A549 (cell line): ENCODE measurements around the gene PLSCR3. TPM values are rescaled to one million over a fixed set of nuclear protein-coding genes. Genes with fewer than 3 reads are reported as not detected.

Source experiments
- ATAC-seq, 2 experiments: fragments of 200-7000 bp in 1 of 2; fragments of >200 bp in 1 of 2; cut with Nextera tagmentation in 1 of 2; cut with Tn5 transposase in 1 of 2; 3 replicates each; pipeline versions ENCODE4 v1.8.0 to v1.9.1; 2018 to 2020; ENCODE audit warnings: mild to moderate bottlenecking in 1 of 2, moderate library complexity in 1 of 2
- CTCF ChIA-PET: fragments of 300-600 bp; sonication (Branson Sonifier 250); formaldehyde crosslinking; extraction: SDS; loops from one replicate; lab custom pipeline; 2021; ENCODE audit warnings: antibody characterized with exemption, inconsistent platforms; lab: Yijun Ruan, JAX
- POLR2A ChIA-PET: fragments of 350-600 bp; formaldehyde crosslinking; extraction: SDS; loops from one replicate; lab custom pipeline; 2021; ENCODE audit warnings: antibody characterized with exemption, inconsistent platforms; lab: Yijun Ruan, JAX
- DNase-seq, 2 experiments: peaks; one replicate each; pipeline versions ENCODE4 v3.0.0 to v3.0.0-alpha.2; 2011 to 2016; ENCODE audit warnings: low read depth in 1 of 2, low spot score in 1 of 2
- FAIRE-seq: peaks from 2 replicates; lab custom pipeline; 2011; peaks lifted over from hg19 to GRCh38; lab: Jason Lieb, UNC
- H3K27ac ChIP-seq, 2 experiments: fragments of >200 bp; sonication (Bioruptor Twin); formaldehyde crosslinking; 3 replicates each; pipeline ENCODE4 v1.5.1; 2016 to 2017
- H3K4me1 ChIP-seq: fragments of >200 bp; sonication (Bioruptor Twin); formaldehyde crosslinking; 3 replicates; pipeline ENCODE4 v1.6.1; 2016
- H3K4me2 ChIP-seq: fragments of >200 bp; sonication (Bioruptor Twin); formaldehyde crosslinking; 3 replicates; pipeline ENCODE4 v1.6.1; 2016
- H3K4me3 ChIP-seq: fragments of >200 bp; sonication (Bioruptor Twin); formaldehyde crosslinking; 3 replicates; pipeline ENCODE4 v1.5.1; 2016
- H3K9me3 ChIP-seq: fragments of >200 bp; sonication (Bioruptor Twin); formaldehyde crosslinking; 3 replicates; pipeline ENCODE4 v1.6.1; 2016
- ATOH8 ChIP-seq: fragments of 250-450 bp; sonication (Bioruptor Pico); IDR thresholded peaks from 2 replicates; pipeline ENCODE4 v1.5.0; 2020; ENCODE audit warnings: low read depth, mild to moderate bottlenecking, moderate library complexity
- CBX8 ChIP-seq: fragments of 200-600 bp; sonication (generic); IDR thresholded peaks from 2 replicates; pipeline ENCODE4 v1.6.1; 2016
- CEBPB ChIP-seq, 2 experiments: fragments of >200 bp in 1 of 2; sonication (Bioruptor Twin) in 1 of 2; formaldehyde crosslinking in 1 of 2; IDR thresholded peaks; 2 replicates each; pipeline ENCODE4 v1.6.1; 2012 to 2016
- FOSL2 ChIP-seq, 2 experiments: fragments of 450-650 bp in 1 of 2; fragments of >200 bp in 1 of 2; sonication (Bioruptor Twin) in 1 of 2; formaldehyde crosslinking; IDR thresholded peaks; 2 replicates each; pipeline versions ENCODE4 v1.5.0 to v1.6.1; 2016 to 2020; ENCODE audit warnings: mild to moderate bottlenecking in 1 of 2, moderate library complexity in 1 of 2
- FOXS1 ChIP-seq: fragments of 250-450 bp; sonication (Bioruptor Pico); IDR thresholded peaks from 2 replicates; pipeline ENCODE4 v1.5.0; 2020; ENCODE audit warnings: mild to moderate bottlenecking, moderate library complexity
- GATA3 ChIP-seq: IDR thresholded peaks from 2 replicates; pipeline ENCODE4 v1.6.1; 2012; ENCODE audit warnings: borderline replicate concordance
- HDAC2 ChIP-seq: fragments of 200-600 bp; sonication (generic); IDR thresholded peaks from 2 replicates; pipeline ENCODE4 v1.6.1; 2016
- HES2 ChIP-seq: fragments of >200 bp; sonication (Bioruptor Twin); formaldehyde crosslinking; IDR thresholded peaks from 2 replicates; pipeline ENCODE4 v1.6.1; 2016
- HMGXB4 ChIP-seq: fragments of 250-450 bp; sonication (Bioruptor Pico); IDR thresholded peaks from 2 replicates; pipeline ENCODE4 v1.5.0; 2021; ENCODE audit warnings: mild to moderate bottlenecking, moderate library complexity, borderline replicate concordance
- HOXB13 ChIP-seq: fragments of 250-450 bp; sonication (Bioruptor Pico); IDR thresholded peaks from 2 replicates; pipeline ENCODE4 v1.5.0; 2020; ENCODE audit warnings: low read depth, mild to moderate bottlenecking, moderate library complexity
- KDM1A ChIP-seq: fragments of 200-600 bp; sonication (generic); IDR thresholded peaks from 2 replicates; pipeline ENCODE4 v1.6.1; 2016; ENCODE audit warnings: low read depth, mild to moderate bottlenecking
- NPAS2 ChIP-seq: fragments of 250-450 bp; sonication (Bioruptor Pico); IDR thresholded peaks from 2 replicates; pipeline ENCODE4 v1.8.0; 2022; ENCODE audit warnings: mild to moderate bottlenecking, moderate library complexity, borderline replicate concordance
- PBX3 ChIP-seq: IDR thresholded peaks from 2 replicates; pipeline ENCODE4 v1.6.1; 2012
- POLR2A ChIP-seq: IDR thresholded peaks from 2 replicates; pipeline ENCODE4 v1.6.1; 2012; ENCODE audit warnings: mild to moderate bottlenecking, low read length
- POLR2AphosphoS2 ChIP-seq: conservative IDR thresholded peaks from 2 replicates; pipeline ENCODE4 v1.6.1; 2012; ENCODE audit warnings: low read length, improper control_type of control experiment, inconsistent platforms
- RAD21 ChIP-seq, 2 experiments: fragments of >200 bp in 1 of 2; sonication (Bioruptor Twin) in 1 of 2; formaldehyde crosslinking in 1 of 2; IDR thresholded peaks in 1 of 2; conservative IDR thresholded peaks in 1 of 2; 2 replicates in 1 of 2; 3 replicates in 1 of 2; pipeline ENCODE4 v1.6.1; 2012 to 2018; ENCODE audit warnings: inconsistent platforms in 1 of 2
- SREBF2 ChIP-seq: fragments of 450-650 bp; IDR thresholded peaks from 2 replicates; pipeline ENCODE4 v1.6.1; 2014; ENCODE audit warnings: mild to moderate bottlenecking, moderate library complexity
- TP53 ChIP-seq: fragments of 250-450 bp; sonication (Bioruptor Pico); IDR thresholded peaks from 2 replicates; pipeline ENCODE4 v1.5.0; 2021; ENCODE audit warnings: mild to moderate bottlenecking, moderate library complexity
- USF2 ChIP-seq: fragments of 450-650 bp; IDR thresholded peaks from 2 replicates; pipeline ENCODE4 v1.6.1; 2014; ENCODE audit warnings: antibody characterized with exemption
- ZC3H11A ChIP-seq: fragments of 450-650 bp; IDR thresholded peaks from 2 replicates; pipeline ENCODE4 v1.6.1; 2014; ENCODE audit warnings: antibody characterized with exemption, mild to moderate bottlenecking
- WGBS: methylation state at CpG from one replicate; pipeline ENCODE4 v1.1.6; 2017; ENCODE audit errors: missing lambda C conversion rate; 5-methylcytosine and 5-hydroxymethylcytosine counted together
- polyA plus RNA-seq, 4 experiments: library from polyadenylated mRNA; depleted of rRNA in 3 of 4; stranded (reverse); fragments of >200 nt; fragmentation: RNase III in 1 of 4; extraction: RNeasy Plus Mini Kit Qiagen cat#74134 plus additional on column Dnase treatment in 1 of 4; gene quantifications; 2 replicates in 3 of 4; 3 replicates in 1 of 4; pipeline ENCODE4 v1.2.3, GENCODE V29; 2011 to 2017

Gene PLSCR3
- polyA plus RNA-seq, 2 of the 4 experiments (the other 2 are of a cell fraction) = 11.0 to 29.6 TPM

- Histone ChIP-seq H3K4me1 (peaks cover 28% of the 10 kb centered on the region), H3K4me2 (peak overlapping the region; percentile 78), H3K9me3 (no peaks in the 10 kb centered on the region), H3K27ac (peak overlapping the region; percentile 73 to 86), H3K4me3 (peak overlapping the region; percentile 88)
- ATAC-seq (peak; percentile 65 to 80), FAIRE-seq (no peak), DNase-seq (peak in 1 of 2 experiments; percentile 95)
- TF ChIP-seq POLR2A = no peak
- TF ChIP-seq HDAC2 = 0 out of 2 replicates have a peak, but pooled peaks have one; percentile 27
- WGBS = 1% methylated on average over 10 of the region's 13 CpGs
- ChIA-PET POLR2A (interaction anchor here (0.5 to 2.4 kb wide), 31 partner anchors 9 to 672 kb away, joined by 3 to 26 read pairs (median 4); partner anchors contain the start of genes CHRNB1, KCTD11, MPDU1 and PLSCR3), CTCF (interaction anchor here (0.6 to 3.4 kb wide), 18 partner anchors 10 to 1072 kb away, joined by 3 to 29 read pairs (median 3); partner anchors contain the start of genes PLSCR3, SAT2, SENP3 and TMEM102)
These were observed 9.3 kb upstream of the PLSCR3 start for GRCh38 chr17:7403727-7403976.

- Histone ChIP-seq H3K4me1 (peaks cover 28% of the 10 kb centered on the region), H3K27ac (peak overlapping the region; percentile 73 to 86), H3K4me3 (peak overlapping the region; percentile 88), H3K9me3 (no peaks in the 10 kb centered on the region), H3K4me2 (peak overlapping the region; percentile 78)
- peak; percentile 15 to 27; a peak in 5 of 6 replicates for ATAC-seq
- POLR2A ChIA-PET = interaction anchor here (0.6 to 2.4 kb wide), 19 partner anchors 8 to 617 kb away, joined by 3 to 26 read pairs (median 5); partner anchors contain the start of genes CHRNB1, KCTD11, MPDU1 and PLSCR3
- DNase-seq = peak in 1 of 2 experiments; percentile 38
- CTCF ChIA-PET = interaction anchor here (0.5 to 3.4 kb wide), 19 partner anchors 8 to 1072 kb away, joined by 3 to 29 read pairs (median 3); partner anchors contain the start of genes PLSCR3, SAT2, SENP3 and SLC2A4
- WGBS = 20% methylated on average over 15 of the region's 16 CpGs
- FAIRE-seq = peak; percentile 74
- TF ChIP-seq ATOH8 (CRISPR knock-in tag) (no peak), HES2 (no peak), PBX3 (no peak), USF2 (no peak), HOXB13 (CRISPR knock-in tag) (no peak)
- TF ChIP-seq, all 56 proteins: peak for 0
These were observed 8.9 kb upstream of the PLSCR3 start for GRCh38 chr17:7403043-7403726.

GRCh38 chr17:7398612-7399011, 4.3 kb upstream of the PLSCR3 start:
- Histone ChIP-seq H3K4me2 (no peak overlapping the region), H3K4me1 (peaks cover 24% of the 10 kb centered on the region), H3K27ac (no peak overlapping the region), H3K9me3 (no peaks in the 10 kb centered on the region), H3K4me3 (no peak overlapping the region)
- FAIRE-seq = no peak
- 79% methylated on average over 2 of the region's 2 CpGs for WGBS
- no peak for DNase-seq
- TF ChIP-seq TP53 (CRISPR knock-in tag) (no peak), FOSL2 (IDR thresholded peaks at IDR 0.05) (no peak), FOSL2 (CRISPR knock-in tag; IDR thresholded peaks at IDR 0.05) (no peak), HDAC2 (no peak), FOXS1 (CRISPR knock-in tag) (no peak), HES2 (no peak), GATA3 (no peak), POLR2A (no peak), HOXB13 (CRISPR knock-in tag) (no peak), HMGXB4 (CRISPR knock-in tag) (no peak), KDM1A (no peak), NPAS2 (CRISPR knock-in tag) (no peak), POLR2AphosphoS2 (no peak), ZC3H11A (no peak), CEBPB (IDR thresholded peaks at IDR 0.05) (no peak), CBX8 (no peak), SREBF2 (no peak), RAD21 (conservative IDR thresholded peaks at IDR 0.05 in 1 of 2, IDR thresholded peaks at IDR 0.05 in 1 of 2) (no peak)
- ATAC-seq = no peak
- POLR2A ChIA-PET = interaction anchor here (0.7 to 0.9 kb wide), 2 partner anchors 38 to 45 kb away, joined by 3 to 4 read pairs; no protein-coding TSS in a partner anchor
- CTCF ChIA-PET = interaction anchor here (0.8 to 4.9 kb wide), 9 partner anchors 10 to 162 kb away, joined by 3 to 34 read pairs (median 6); partner anchors contain the start of gene TMEM95
